Measurements from ENCODE around the gene MICAL2. TPM values are rescaled to one million over a fixed set of nuclear protein-coding genes. Genes with fewer than 3 reads are reported as not detected.

Gene MICAL2
- total RNA-seq, 1 experiment from 2014 or later, result 247 TPM

- DNase-seq, result no peak
- Histone ChIP-seq H3K27me3 (replicated peaks; ENCODE audit: control insufficient read depth, insufficient read depth, low read length) (no peaks in the 10 kb centered on the region), H3K4me3 (ENCODE audit: low read depth, low read length) (no peak overlapping the region), H3K9me3 (no peaks in the 10 kb centered on the region), H3K36me3 (ENCODE audit: control insufficient read depth, insufficient read depth, low read length) (peaks cover 11% of the 10 kb centered on the region), H3K4me1 (peaks cover 70% of the 10 kb centered on the region)
- BruUV-seq (replicated peaks), result no TSS peak
- TF ChIP-seq CTCF (IDR thresholded peaks at IDR 0.05; ENCODE audit: insufficient read depth in 1 of 2, low read depth in 1 of 2, low read length in 1 of 2, severe bottlenecking in 1 of 2, unreplicated experiment in 1 of 2), result no peak
- ChIA-PET POLR2A (no interaction called here), CTCF (interaction anchor here (1.5 kb wide), 1 partner anchor 16 kb away, joined by 3 read pairs; no protein-coding TSS in a partner anchor)
- Mint-ChIP-seq H3K27me3 (ENCODE audit: insufficient read depth, unreplicated experiment) (no peaks in the 10 kb centered on the region), H3K4me1 (ENCODE audit: low read depth, unreplicated experiment) (peaks cover 61% of the 10 kb centered on the region), H3K4me3 (ENCODE audit: unreplicated experiment) (no peak overlapping the region), H3K36me3 (ENCODE audit: insufficient read depth, unreplicated experiment) (peaks cover 100% of the 10 kb centered on the region), H3K27ac (ENCODE audit: unreplicated experiment) (peak overlapping the region; percentile 91), H3K9me3 (ENCODE audit: unreplicated experiment) (no peaks in the 10 kb centered on the region)
- intact Hi-C loops (cut with micrococcal nuclease; ENCODE audit: unreplicated experiment), result no loop called here
Observed at GRCh38 chr11:12216671-12217374, 106.4 kb downstream of the MICAL2 start.

GRCh38 chr11:12217879-12218278 is 107.5 kb downstream of the MICAL2 start:
- intact Hi-C loops (cut with micrococcal nuclease; ENCODE audit: unreplicated experiment), result loop anchor here (2.0 kb wide), 1 partner anchor 15 kb away; no protein-coding TSS in a partner anchor
- ChIA-PET CTCF (no interaction called here), POLR2A (no interaction called here)
- no peaks in the 10 kb centered on the region for H3K27me3 Mint-ChIP-seq (ENCODE audit: insufficient read depth, unreplicated experiment)
- H3K4me3 Mint-ChIP-seq (ENCODE audit: unreplicated experiment), result peak overlapping the region; percentile 22
- peaks cover 8% of the 10 kb centered on the region for H3K36me3 ChIP-seq (ENCODE audit: control insufficient read depth, insufficient read depth, low read length)
- no peak for TF ChIP-seq CTCF (IDR thresholded peaks at IDR 0.05; ENCODE audit: insufficient read depth in 1 of 2, low read depth in 1 of 2, low read length in 1 of 2, severe bottlenecking in 1 of 2, unreplicated experiment in 1 of 2)
- H3K4me3 ChIP-seq (ENCODE audit: low read depth, low read length), result no peak overlapping the region
- peaks cover 59% of the 10 kb centered on the region for H3K4me1 Mint-ChIP-seq (ENCODE audit: low read depth, unreplicated experiment)
- no peaks in the 10 kb centered on the region for H3K27me3 ChIP-seq (replicated peaks; ENCODE audit: control insufficient read depth, insufficient read depth, low read length)
- no peaks in the 10 kb centered on the region for H3K9me3 ChIP-seq
- DNase-seq, result no peak
- peaks cover 100% of the 10 kb centered on the region for H3K36me3 Mint-ChIP-seq (ENCODE audit: insufficient read depth, unreplicated experiment)
- H3K9me3 Mint-ChIP-seq (ENCODE audit: unreplicated experiment), result no peaks in the 10 kb centered on the region
- H3K27ac Mint-ChIP-seq (ENCODE audit: unreplicated experiment), result peak overlapping the region; percentile 91
- no TSS peak for BruUV-seq (replicated peaks)
- peaks cover 80% of the 10 kb centered on the region for H3K4me1 ChIP-seq

GRCh38 chr11:12218909-12219308 is 108.5 kb downstream of the MICAL2 start:
- H3K36me3 Mint-ChIP-seq (ENCODE audit: insufficient read depth, unreplicated experiment), result peaks cover 100% of the 10 kb centered on the region
- no peak for TF ChIP-seq CTCF (IDR thresholded peaks at IDR 0.05; ENCODE audit: insufficient read depth in 1 of 2, low read depth in 1 of 2, low read length in 1 of 2, severe bottlenecking in 1 of 2, unreplicated experiment in 1 of 2)
- no peak overlapping the region for H3K4me3 ChIP-seq (ENCODE audit: low read depth, low read length)
- ChIA-PET POLR2A (interaction anchor here (0.6 kb wide), 1 partner anchor 12 kb away, joined by 3 read pairs; no protein-coding TSS in a partner anchor), CTCF (interaction anchor here (0.7 to 1.0 kb wide), 2 partner anchors 37 to 166 kb away, joined by 8 to 11 read pairs; no protein-coding TSS in a partner anchor)
- H3K9me3 Mint-ChIP-seq (ENCODE audit: unreplicated experiment), result no peaks in the 10 kb centered on the region
- H3K4me1 Mint-ChIP-seq (ENCODE audit: low read depth, unreplicated experiment), result peaks cover 61% of the 10 kb centered on the region
- H3K27ac Mint-ChIP-seq (ENCODE audit: unreplicated experiment), result peak overlapping the region; percentile 91
- DNase-seq, result peak; percentile 61 to 65
- H3K9me3 ChIP-seq, result no peaks in the 10 kb centered on the region
- H3K27me3 Mint-ChIP-seq (ENCODE audit: insufficient read depth, unreplicated experiment), result no peaks in the 10 kb centered on the region
- BruUV-seq (replicated peaks), result no TSS peak
- peaks cover 86% of the 10 kb centered on the region for H3K4me1 ChIP-seq
- H3K27me3 ChIP-seq (replicated peaks; ENCODE audit: control insufficient read depth, insufficient read depth, low read length), result no peaks in the 10 kb centered on the region
- intact Hi-C loops (cut with micrococcal nuclease; ENCODE audit: unreplicated experiment), result loop anchor here (1.0 to 2.0 kb wide), 2 partner anchors 14 to 18 kb away; no protein-coding TSS in a partner anchor
- peaks cover 8% of the 10 kb centered on the region for H3K36me3 ChIP-seq (ENCODE audit: control insufficient read depth, insufficient read depth, low read length)
- H3K4me3 Mint-ChIP-seq (ENCODE audit: unreplicated experiment), result peak overlapping the region; percentile 30

Measured in Caco-2 (cell line).